Putamen (tissue), 1 donor: Measurements from ENCODE around the gene CRKL.
"Not testable (repeated sequence)": the region's sequence is repeated elsewhere in the genome, so short reads cannot be mapped to it uniquely, and the experiment has no call there.

Source experiments
- DNase-seq: peaks from one replicate; pipeline ENCODE4 v3.0.0-alpha.2; 2016; ENCODE audit warnings: low spot score

The CRKL gene

DNA sequence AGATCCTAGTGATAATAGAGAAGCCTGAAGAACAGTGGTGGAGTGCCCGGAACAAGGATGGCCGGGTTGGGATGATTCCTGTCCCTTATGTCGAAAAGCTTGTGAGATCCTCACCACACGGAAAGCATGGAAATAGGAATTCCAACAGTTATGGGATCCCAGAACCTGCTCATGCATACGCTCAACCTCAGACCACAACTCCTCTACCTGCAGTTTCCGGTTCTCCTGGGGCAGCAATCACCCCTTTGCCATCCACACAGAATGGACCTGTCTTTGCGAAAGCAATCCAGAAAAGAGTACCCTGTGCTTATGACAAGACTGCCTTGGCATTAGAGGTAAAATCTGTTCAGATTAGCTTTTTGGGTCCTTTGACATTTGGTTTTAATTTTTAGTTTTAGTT is 16.7 kb downstream of the CRKL start:
- DNase-seq: no peak

DNA sequence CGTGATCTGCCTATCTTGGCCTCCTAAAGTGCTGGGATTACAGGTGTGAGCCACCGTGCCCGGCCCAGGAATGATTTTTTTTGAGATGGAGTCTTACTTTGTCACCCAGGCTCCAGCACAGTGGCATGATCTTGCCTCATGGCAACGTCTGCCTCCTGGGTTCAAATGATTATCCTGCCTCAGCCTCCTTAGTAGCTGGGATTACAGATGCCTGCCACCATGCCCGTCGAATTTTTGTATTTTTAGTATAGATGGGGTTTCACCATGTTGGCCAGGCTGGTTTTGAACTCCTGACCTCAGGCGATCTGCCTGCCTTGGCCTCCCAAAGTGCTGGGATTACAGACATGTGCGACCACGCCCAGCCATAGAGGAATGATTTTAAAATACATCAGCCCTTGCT is 17.8 kb downstream of the CRKL start:
- DNase-seq: not testable (repeated sequence)

DNA sequence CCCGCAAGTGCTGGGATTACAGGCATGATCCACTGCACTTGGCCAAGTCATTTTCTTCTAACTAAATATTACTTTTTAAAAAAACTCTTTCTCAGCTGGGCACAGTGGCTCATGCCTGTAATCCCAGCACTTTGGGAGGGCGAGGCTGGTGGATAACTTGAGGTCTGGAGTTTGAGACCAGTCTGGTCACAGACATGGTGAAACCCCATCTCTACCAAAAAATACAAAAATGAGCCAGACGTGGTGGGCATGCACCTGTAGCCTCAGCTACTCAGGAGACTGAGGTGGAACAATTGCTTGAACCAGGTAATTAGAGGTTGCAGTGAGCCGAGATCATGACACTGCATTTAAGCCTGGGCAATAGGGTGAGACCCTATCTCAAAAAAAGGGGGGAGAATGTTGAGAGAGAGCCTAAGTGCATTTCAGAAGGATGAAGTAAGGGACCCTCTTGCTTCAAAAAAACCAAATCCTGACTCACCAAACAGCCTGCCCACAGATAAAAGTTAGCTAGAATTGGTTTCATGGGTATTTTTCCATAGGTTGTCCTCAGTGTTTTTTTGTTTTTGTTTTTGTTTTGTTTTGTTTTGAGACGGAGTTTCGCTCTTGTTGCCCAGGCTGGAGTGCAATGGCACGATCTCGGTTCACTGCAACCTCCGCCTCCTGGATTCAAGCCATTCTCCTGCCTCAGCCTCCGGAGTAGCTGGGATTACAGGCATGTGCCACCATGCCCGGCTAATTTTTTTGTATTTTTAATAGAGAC is 18.8 kb downstream of the CRKL start:
- not testable (repeated sequence) for DNase-seq

GRCh38 chr22:20937031-20937793 is 20.0 kb downstream of the CRKL start:
- no peak for DNase-seq

- no peak for DNase-seq
These were observed 20.8 kb downstream of the CRKL start for GRCh38 chr22:20937794-20938671.

GRCh38 chr22:20939457-20940185 is 22.4 kb downstream of the CRKL start:
- DNase-seq: not testable (repeated sequence)

DNA sequence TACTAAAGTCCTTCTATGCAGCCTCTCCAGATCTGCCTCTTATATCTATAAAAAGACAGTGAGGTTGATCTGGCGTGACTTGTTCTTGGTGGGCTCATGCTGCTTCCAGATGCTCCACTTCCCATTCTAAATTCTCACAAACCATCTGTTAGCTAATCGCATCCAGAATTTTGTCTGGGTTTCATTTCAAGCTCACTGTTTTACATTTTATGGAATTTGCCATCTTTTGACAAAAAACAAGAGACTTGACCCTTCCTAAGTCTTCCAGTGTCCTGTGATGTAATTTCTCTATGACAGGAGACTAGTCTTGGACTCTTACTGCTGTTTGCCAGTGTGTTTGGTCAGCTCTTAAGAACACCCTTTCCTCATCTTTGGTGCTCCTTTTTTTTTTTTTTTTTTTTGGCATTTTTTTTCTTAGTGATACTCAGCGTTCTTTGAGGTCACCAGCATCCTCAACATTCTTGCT is 23.0 kb downstream of the CRKL start:
- no peak for DNase-seq

GRCh38 chr22:20940904-20941385 is 23.7 kb downstream of the CRKL start:
- no peak for DNase-seq

- not testable (repeated sequence) for DNase-seq
These were observed 25.1 kb downstream of the CRKL start for GRCh38 chr22:20942203-20942902.

DNA sequence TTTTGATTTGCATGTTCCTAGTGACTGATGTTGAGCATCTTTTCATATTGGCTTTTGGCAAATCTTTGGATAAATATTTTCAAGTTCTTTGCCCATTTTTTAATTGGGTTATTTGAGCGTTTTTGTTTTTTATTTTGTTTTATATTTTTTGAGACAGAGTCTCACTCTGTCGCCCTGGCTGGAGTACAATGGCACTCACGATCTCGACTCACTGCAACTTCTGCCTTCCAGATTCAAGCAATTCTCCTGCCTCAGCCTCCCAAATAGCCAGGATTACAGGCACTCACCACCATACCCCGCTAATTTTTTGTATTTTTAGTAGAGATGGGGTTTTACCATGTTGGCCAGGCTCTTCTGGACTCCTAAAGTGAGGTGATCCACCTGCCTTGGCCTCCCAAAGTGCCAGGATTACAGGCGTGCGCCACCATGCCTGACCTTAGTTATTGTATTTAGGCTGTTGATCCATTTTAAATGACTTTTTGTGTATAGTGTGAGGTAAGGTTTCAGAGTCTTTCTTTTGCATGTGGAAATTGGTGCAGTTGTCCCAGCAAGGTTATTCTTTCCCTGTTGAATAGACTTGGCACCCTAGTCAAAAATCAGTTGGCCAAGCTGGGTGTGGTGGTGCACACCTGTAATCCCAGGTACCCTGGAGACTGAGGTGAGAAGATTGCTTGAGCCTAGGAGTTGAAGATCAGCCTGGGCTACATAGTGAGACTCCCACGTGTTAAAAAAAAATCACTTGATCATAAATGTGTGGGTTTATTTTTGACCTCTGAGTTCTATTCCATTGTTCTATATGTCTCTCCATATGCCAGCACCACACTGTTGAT is 26.1 kb downstream of the CRKL start:
- no peak for DNase-seq

GRCh38 chr22:20944042-20944441 is 26.8 kb downstream of the CRKL start:
- no peak for DNase-seq

- DNase-seq: no peak
These were observed 28.3 kb downstream of the CRKL start for GRCh38 chr22:20945578-20945934.

GRCh38 chr22:20946080-20946986 is 29.1 kb downstream of the CRKL start:
- DNase-seq: no peak

- DNase-seq: no peak
These were observed 29.8 kb downstream of the CRKL start for GRCh38 chr22:20946991-20947390.

- no peak for DNase-seq
These were observed 31.2 kb downstream of the CRKL start for GRCh38 chr22:20948450-20948849.

GRCh38 chr22:20948989-20949388 is 31.8 kb downstream of the CRKL start:
- DNase-seq: no peak

- DNase-seq: no peak
These were observed 32.5 kb downstream of the CRKL start for GRCh38 chr22:20949698-20950183.

- no peak for DNase-seq
These were observed 34.1 kb downstream of the CRKL start for GRCh38 chr22:20951151-20951931.
